Astrocyte of the cerebellum (primary cell): Measurements from ENCODE around the gene CEP85.

Experiments
- DNase-seq: peaks from one replicate; pipeline ENCODE4 v3.0.0-alpha.2; 2011; ENCODE audit warnings: low read depth
- H3K4me3 ChIP-seq: 2 replicates; pipeline ENCODE4 v1.5.1; 2011; ENCODE audit warnings: mild to moderate bottlenecking, low read depth, low read length, moderate library complexity
- in situ Hi-C: cut with HindIII; loops from 2 replicates; pipeline ENCODE4 v1.10.0; 2017; ENCODE audit warnings: low sequenced_read_pairs
- TF ChIP-seq, protein P1 (sequence below): IDR thresholded peaks from 2 replicates; pipeline ENCODE4 v1.5.1; 2012; ENCODE audit warnings: low read length, low read depth, moderate library complexity, mild to moderate bottlenecking; ENCODE audit errors: missing control alignments

CEP85 gene, protein sequence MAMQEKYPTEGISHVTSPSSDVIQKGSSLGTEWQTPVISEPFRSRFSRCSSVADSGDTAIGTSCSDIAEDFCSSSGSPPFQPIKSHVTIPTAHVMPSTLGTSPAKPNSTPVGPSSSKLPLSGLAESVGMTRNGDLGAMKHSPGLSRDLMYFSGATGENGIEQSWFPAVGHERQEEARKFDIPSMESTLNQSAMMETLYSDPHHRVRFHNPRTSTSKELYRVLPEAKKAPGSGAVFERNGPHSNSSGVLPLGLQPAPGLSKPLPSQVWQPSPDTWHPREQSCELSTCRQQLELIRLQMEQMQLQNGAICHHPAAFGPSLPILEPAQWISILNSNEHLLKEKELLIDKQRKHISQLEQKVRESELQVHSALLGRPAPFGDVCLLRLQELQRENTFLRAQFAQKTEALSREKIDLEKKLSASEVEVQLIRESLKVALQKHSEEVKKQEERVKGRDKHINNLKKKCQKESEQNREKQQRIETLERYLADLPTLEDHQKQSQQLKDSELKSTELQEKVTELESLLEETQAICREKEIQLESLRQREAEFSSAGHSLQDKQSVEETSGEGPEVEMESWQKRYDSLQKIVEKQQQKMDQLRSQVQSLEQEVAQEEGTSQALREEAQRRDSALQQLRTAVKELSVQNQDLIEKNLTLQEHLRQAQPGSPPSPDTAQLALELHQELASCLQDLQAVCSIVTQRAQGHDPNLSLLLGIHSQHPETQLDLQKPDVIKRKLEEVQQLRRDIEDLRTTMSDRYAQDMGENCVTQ

DNA sequence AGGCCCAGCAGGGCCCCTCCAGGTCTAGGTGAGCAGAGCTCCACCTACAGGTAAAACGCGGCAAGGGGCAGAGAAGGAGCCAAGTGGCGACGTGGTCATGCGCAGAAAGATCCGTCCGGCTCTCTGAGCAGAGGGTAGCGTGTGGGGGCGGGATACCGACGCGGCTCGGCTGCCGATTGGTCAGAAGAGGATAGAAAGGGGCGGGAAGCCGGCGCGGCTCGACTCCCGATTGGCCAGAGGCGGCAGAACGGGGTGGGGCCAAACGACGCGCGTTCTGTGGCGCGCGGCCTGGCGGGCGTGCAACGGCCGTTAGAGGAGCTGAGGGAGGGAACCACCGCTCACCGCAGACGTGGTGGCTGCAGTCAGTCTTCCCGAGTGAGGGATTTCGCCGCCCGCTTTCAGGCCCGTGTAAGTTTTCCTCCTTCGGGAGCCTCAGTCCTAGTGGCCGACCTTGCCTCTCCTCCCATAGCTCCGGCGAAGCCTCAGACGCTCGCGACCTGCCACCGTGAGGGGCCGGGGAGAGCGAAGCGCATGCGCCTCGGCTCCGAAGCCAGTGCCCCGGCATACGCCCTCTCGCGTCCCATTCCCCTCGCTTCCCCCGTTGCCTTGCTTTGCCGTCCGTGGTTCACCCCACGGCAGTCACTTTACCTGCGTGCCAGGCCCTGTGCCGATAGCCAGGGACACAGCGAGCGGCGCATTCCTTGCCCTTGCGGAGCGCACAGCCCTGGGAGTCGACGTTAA, at the start of gene CEP85:
Gene CEP85, plus strand, starts transcription at position 298 of the 741 bp plus-strand sequence. CDS start 5,584 bp downstream, outside the sequence.
- in situ Hi-C loops, result no loop called here
- H3K4me3 ChIP-seq, result peak within 1 kb of the TSS; percentile 86
- peak; percentile 92 for DNase-seq
- TF ChIP-seq, protein P1, sequence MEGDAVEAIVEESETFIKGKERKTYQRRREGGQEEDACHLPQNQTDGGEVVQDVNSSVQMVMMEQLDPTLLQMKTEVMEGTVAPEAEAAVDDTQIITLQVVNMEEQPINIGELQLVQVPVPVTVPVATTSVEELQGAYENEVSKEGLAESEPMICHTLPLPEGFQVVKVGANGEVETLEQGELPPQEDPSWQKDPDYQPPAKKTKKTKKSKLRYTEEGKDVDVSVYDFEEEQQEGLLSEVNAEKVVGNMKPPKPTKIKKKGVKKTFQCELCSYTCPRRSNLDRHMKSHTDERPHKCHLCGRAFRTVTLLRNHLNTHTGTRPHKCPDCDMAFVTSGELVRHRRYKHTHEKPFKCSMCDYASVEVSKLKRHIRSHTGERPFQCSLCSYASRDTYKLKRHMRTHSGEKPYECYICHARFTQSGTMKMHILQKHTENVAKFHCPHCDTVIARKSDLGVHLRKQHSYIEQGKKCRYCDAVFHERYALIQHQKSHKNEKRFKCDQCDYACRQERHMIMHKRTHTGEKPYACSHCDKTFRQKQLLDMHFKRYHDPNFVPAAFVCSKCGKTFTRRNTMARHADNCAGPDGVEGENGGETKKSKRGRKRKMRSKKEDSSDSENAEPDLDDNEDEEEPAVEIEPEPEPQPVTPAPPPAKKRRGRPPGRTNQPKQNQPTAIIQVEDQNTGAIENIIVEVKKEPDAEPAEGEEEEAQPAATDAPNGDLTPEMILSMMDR, result peak; percentile 90

DNA sequence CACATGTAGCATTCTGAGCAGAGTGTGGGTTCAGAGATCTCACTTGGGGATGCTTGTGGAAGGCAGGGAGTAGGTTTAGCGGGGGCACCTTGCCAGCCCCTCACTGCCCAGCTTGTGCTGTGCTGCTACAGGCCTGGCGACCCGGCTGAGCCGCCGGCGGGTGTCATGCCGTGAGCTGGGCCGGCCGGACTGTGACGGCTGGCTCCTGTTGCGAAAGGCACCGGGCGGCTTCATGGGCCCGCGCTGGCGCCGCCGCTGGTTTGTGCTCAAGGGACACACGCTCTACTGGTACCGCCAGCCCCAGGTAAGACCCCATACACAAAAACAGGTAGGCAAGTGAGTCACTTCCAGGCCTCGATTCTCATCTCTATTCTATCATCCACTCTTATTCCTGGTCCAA, 49.1 kb upstream of the CEP85 start:
- H3K4me3 ChIP-seq, result no peak overlapping the region
- no peak for DNase-seq
- in situ Hi-C loops, result no loop called here
- TF ChIP-seq, protein P1, result no peak

DNA sequence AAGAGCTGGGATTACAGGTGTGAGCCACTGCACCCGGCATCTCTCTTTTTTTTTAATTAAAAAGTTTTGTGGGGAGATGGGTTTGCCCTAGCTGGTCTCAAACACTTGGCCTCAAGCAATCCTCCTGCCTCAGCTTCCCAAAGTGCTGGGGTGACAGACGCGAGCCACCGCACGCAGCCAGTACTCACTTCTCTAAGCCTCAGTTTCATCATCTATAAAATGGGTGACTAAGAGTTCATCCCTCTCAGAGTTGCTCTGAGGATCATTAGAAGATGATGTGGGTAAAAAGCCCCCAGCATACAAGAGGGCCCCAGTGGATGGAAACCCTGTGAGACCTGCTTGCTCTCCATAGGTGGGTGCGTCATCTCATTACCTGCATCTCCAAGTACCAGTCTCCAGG, 46.1 kb upstream of the CEP85 start:
- H3K4me3 ChIP-seq, result no peak overlapping the region
- in situ Hi-C loops, result no loop called here
- TF ChIP-seq, protein P1, result no peak
- no peak for DNase-seq

DNA sequence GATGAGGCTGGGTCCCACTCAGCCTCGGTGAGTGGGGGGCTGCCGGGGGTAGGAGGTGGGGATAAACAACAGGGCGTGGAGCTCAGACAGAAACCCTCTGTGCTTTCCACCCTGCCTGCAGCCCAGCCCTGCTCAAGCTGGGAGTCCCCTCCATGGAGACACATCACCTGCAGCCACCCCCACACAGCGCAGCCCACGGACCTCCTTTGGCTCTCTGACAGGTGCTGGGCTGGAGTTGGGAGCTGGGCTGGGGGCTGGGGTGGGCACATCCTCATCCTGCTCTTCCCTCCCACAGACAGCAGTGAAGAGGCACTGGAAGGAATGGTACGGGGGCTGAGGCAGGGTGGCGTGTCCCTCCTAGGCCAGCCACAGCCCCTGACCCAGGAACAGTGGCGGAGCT, 45.5 kb upstream of the CEP85 start:
- DNase-seq, result no peak
- TF ChIP-seq, protein P1, result no peak
- in situ Hi-C loops, result no loop called here
- no peak overlapping the region for H3K4me3 ChIP-seq

DNA sequence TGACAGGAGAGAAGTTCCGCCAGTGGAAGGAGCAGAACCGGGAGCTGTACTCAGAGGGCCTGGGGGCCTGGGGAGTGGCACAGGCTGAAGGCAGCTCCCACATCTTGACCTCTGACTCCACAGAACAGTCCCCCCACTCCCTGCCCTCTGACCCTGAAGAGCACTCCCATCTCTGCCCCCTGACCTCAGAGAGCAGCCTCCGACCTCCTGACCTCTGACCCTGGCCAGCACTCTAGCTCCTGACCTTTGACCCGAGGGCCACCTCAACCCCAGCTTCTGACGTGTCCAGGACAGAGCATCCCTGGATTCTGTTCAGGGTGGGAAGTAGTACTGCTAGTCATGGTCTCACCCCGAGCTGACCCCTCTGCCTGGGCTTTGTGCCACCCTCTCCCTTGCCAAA, 44.7 kb upstream of the CEP85 start:
- in situ Hi-C loops, result no loop called here
- TF ChIP-seq, protein P1, result no peak

DNA sequence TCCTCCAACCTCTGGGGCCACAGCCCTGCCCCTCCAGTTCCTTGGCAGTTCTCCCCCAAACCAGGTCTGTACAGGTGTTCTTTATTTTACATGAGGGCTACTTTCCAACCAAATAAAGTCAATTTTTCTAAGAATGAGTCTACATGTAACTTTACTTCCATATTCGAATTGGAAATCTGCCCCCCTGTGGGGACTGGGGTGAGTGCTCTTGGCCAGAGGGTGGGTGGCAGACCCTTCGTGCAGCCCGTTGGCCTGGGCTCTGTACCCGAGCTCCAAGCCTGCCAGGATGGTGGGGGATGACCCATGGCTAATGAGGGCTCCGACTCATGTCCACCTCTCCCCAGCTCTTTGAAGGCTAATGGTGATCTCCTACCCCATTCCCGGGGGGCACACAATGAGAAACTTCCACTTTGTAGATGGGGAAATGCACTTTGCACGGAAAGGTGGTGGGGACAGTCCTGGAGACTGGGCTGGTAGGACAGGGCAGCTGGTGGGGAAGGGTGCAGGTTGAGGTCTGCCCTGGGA, 44.2 kb upstream of the CEP85 start:
- no peak for DNase-seq
- TF ChIP-seq, protein P1, result no peak
- in situ Hi-C loops, result no loop called here
- no peak overlapping the region for H3K4me3 ChIP-seq

More for the DNA sequence above, 44.7 kb upstream of the CEP85 start:
- no peak for DNase-seq
- H3K4me3 ChIP-seq, result no peak overlapping the region
